SK-N-SH treated with all-trans-retinoic acid at 6 μM for 48 hours (cell line): Measurements from ENCODE around the gene ZNF331.
"Not testable (repeated sequence)": the region's sequence is repeated elsewhere in the genome, so short reads cannot be mapped to it uniquely, and the experiment has no call there.

Experiments
- ATAC-seq: fragments of 200-7000 bp; cut with Tn5 transposase; 3 replicates; pipeline ENCODE4 v1.9.1; 2020; ENCODE audit warnings: mild to moderate bottlenecking, moderate library complexity
- ARNTL ChIP-seq: fragments of 450-650 bp; formaldehyde crosslinking; IDR thresholded peaks from 2 replicates; pipeline ENCODE4 v1.5.0; 2020; ENCODE audit warnings: low read depth, mild to moderate bottlenecking, moderate library complexity, borderline replicate concordance
- BACH2 ChIP-seq: fragments of 250-450 bp; sonication (Bioruptor Pico); IDR thresholded peaks from 2 replicates; pipeline ENCODE4 v1.9.0; 2021; ENCODE audit warnings: mild to moderate bottlenecking, borderline replicate concordance
- CREB5 ChIP-seq: fragments of 250-450 bp; sonication (Bioruptor Pico); IDR thresholded peaks from 2 replicates; pipeline ENCODE4 v1.5.1; 2020; ENCODE audit warnings: low read depth, mild to moderate bottlenecking, moderate library complexity
- CSDC2 ChIP-seq: fragments of 250-450 bp; sonication (Bioruptor Pico); IDR thresholded peaks from 2 replicates; pipeline ENCODE4 v1.5.0; 2020; ENCODE audit warnings: mild to moderate bottlenecking, moderate library complexity
- CSRNP3 ChIP-seq: fragments of 250-450 bp; sonication (Bioruptor Pico); IDR thresholded peaks from 2 replicates; pipeline ENCODE4 v1.5.1; 2021; ENCODE audit warnings: mild to moderate bottlenecking, moderate library complexity
- ESRRG ChIP-seq: fragments of 250-450 bp; sonication (Bioruptor Pico); IDR thresholded peaks from 2 replicates; pipeline ENCODE4 v1.6.1; 2021; ENCODE audit warnings: mild to moderate bottlenecking
- GLIS3 ChIP-seq: fragments of 250-450 bp; sonication (Bioruptor Pico); IDR thresholded peaks from 2 replicates; pipeline ENCODE4 v1.5.0; 2020; ENCODE audit warnings: mild to moderate bottlenecking, moderate library complexity
- ISL1 ChIP-seq: fragments of 250-450 bp; sonication (Bioruptor Pico); IDR thresholded peaks from 2 replicates; pipeline ENCODE4 v2.1.2; 2022; ENCODE audit warnings: mild to moderate bottlenecking, moderate library complexity
- OSR1 ChIP-seq: fragments of 250-450 bp; sonication (Bioruptor Pico); IDR thresholded peaks from 2 replicates; pipeline ENCODE4 v1.8.0; 2022; ENCODE audit warnings: moderate library complexity, mild to moderate bottlenecking, inconsistent platforms
- PATZ1 ChIP-seq: fragments of 250-450 bp; sonication (Bioruptor Pico); IDR thresholded peaks from 2 replicates; pipeline ENCODE4 v1.8.0; 2020; ENCODE audit warnings: mild to moderate bottlenecking, moderate library complexity, borderline replicate concordance
- POU6F1 ChIP-seq: fragments of 250-450 bp; sonication (Bioruptor Pico); IDR thresholded peaks from 2 replicates; pipeline ENCODE4 v1.8.0; 2021; ENCODE audit warnings: low read depth, mild to moderate bottlenecking, moderate library complexity, borderline replicate concordance
- PPARA ChIP-seq: fragments of 250-450 bp; sonication (Bioruptor Pico); IDR thresholded peaks from 2 replicates; pipeline ENCODE4 v1.5.0; 2020; ENCODE audit warnings: mild to moderate bottlenecking, borderline replicate concordance
- RARB ChIP-seq: fragments of 250-450 bp; sonication (Bioruptor Pico); IDR thresholded peaks from 2 replicates; pipeline ENCODE4 v1.8.0; 2021; ENCODE audit warnings: mild to moderate bottlenecking, moderate library complexity
- SNAI2 ChIP-seq: fragments of 250-450 bp; sonication (Bioruptor Pico); IDR thresholded peaks from 2 replicates; pipeline ENCODE4 v1.5.0; 2020; ENCODE audit warnings: mild to moderate bottlenecking, moderate library complexity
- TSHZ2 ChIP-seq: fragments of 250-450 bp; sonication (Bioruptor Pico); IDR thresholded peaks from 2 replicates; pipeline ENCODE4 v1.5.0; 2020; ENCODE audit warnings: mild to moderate bottlenecking, moderate library complexity
- ZC3H10 ChIP-seq: fragments of 250-450 bp; sonication (Bioruptor Pico); IDR thresholded peaks from 2 replicates; pipeline ENCODE4 v1.5.1; 2021; ENCODE audit warnings: mild to moderate bottlenecking, moderate library complexity
- ZFP3 ChIP-seq: fragments of 250-450 bp; sonication (Bioruptor Pico); IDR thresholded peaks from 2 replicates; pipeline ENCODE4 v1.5.0; 2020; ENCODE audit warnings: mild to moderate bottlenecking, moderate library complexity
- ZFP30 ChIP-seq: fragments of 450-650 bp; formaldehyde crosslinking; IDR thresholded peaks from 2 replicates; pipeline ENCODE4 v1.5.0; 2022; ENCODE audit warnings: mild to moderate bottlenecking, moderate library complexity
- ZNF565 ChIP-seq: fragments of 450-650 bp; formaldehyde crosslinking; conservative IDR thresholded peaks from 2 replicates; pipeline ENCODE4 v1.5.0; 2020; ENCODE audit warnings: low read depth, mild to moderate bottlenecking, moderate library complexity
- ZNF70 ChIP-seq: fragments of 450-650 bp; formaldehyde crosslinking; IDR thresholded peaks from 2 replicates; pipeline ENCODE4 v1.5.0; 2020; ENCODE audit warnings: mild to moderate bottlenecking, moderate library complexity
- ZNF8 ChIP-seq: fragments of 450-650 bp; formaldehyde crosslinking; IDR thresholded peaks from 2 replicates; pipeline ENCODE4 v1.5.0; 2020; ENCODE audit warnings: mild to moderate bottlenecking, moderate library complexity

Gene ZNF331

GRCh38 chr19:53515047-53515446 lies 22.9 kb upstream of the ZNF331 start:
- not testable (repeated sequence) for ATAC-seq

GRCh38 chr19:53517114-53517741 lies 20.7 kb upstream of the ZNF331 start:
- ATAC-seq, result no peak
- TF ChIP-seq SNAI2 (no peak), PPARA (CRISPR knock-in tag) (no peak), ZFP30 (CRISPR knock-in tag) (no peak), ARNTL (CRISPR knock-in tag) (no peak), POU6F1 (CRISPR knock-in tag) (no peak), TSHZ2 (CRISPR knock-in tag) (no peak), ZFP3 (CRISPR knock-in tag) (no peak), ESRRG (CRISPR knock-in tag) (no peak), RARB (CRISPR knock-in tag) (no peak), BACH2 (CRISPR knock-in tag) (no peak), CSDC2 (CRISPR knock-in tag) (no peak), OSR1 (CRISPR knock-in tag) (no peak), ZNF8 (CRISPR knock-in tag) (no peak), PATZ1 (CRISPR knock-in tag) (no peak), CSRNP3 (CRISPR knock-in tag) (no peak), ZNF565 (CRISPR knock-in tag) (no peak), ISL1 (CRISPR knock-in tag) (no peak)
- TF ChIP-seq, all 23 proteins: peak for 0

- no peak for TF ChIP-seq SNAI2
- TF ChIP-seq BACH2 (CRISPR knock-in tag), result no peak
- TF ChIP-seq CSDC2 (CRISPR knock-in tag), result no peak
- no peak for TF ChIP-seq ZFP30 (CRISPR knock-in tag)
- TF ChIP-seq RARB (CRISPR knock-in tag), result no peak
- no peak for ATAC-seq
These were observed 19.8 kb upstream of the ZNF331 start for GRCh38 chr19:53518121-53518520.

- TF ChIP-seq OSR1 (CRISPR knock-in tag) (no peak), SNAI2 (no peak), ESRRG (CRISPR knock-in tag) (no peak), ZFP3 (CRISPR knock-in tag) (no peak), CSDC2 (CRISPR knock-in tag) (no peak), ZNF565 (CRISPR knock-in tag) (no peak), ZNF8 (CRISPR knock-in tag) (no peak), PATZ1 (CRISPR knock-in tag) (no peak), BACH2 (CRISPR knock-in tag) (no peak), RARB (CRISPR knock-in tag) (no peak), ARNTL (CRISPR knock-in tag) (no peak), ISL1 (CRISPR knock-in tag) (no peak), ZNF70 (CRISPR knock-in tag) (no peak), POU6F1 (CRISPR knock-in tag) (no peak), ZC3H10 (CRISPR knock-in tag) (no peak), ZFP30 (CRISPR knock-in tag) (no peak), GLIS3 (CRISPR knock-in tag) (no peak), CREB5 (no peak)
- TF ChIP-seq, all 23 proteins: peak for 0
- no peak for ATAC-seq
These were observed 19.2 kb upstream of the ZNF331 start for GRCh38 chr19:53518716-53519115.
